CD4-positive, alpha-beta T cell treated with Interferon alpha-2 for 1 hour (primary cell): ENCODE results near the gene ZFAND3.
"Not testable (repeated sequence)": the region's sequence is repeated elsewhere in the genome, so short reads cannot be mapped to it uniquely, and the experiment has no call there.

Experiments
- DNase-seq, 2 donors: peaks; one replicate each; pipeline ENCODE4 v3.0.0-alpha.2; 2020 to 2022

The ZFAND3 gene

GRCh38 chr6:38103921-38104320 is 284.4 kb downstream of the ZFAND3 start:
- no peak for DNase-seq

DNA sequence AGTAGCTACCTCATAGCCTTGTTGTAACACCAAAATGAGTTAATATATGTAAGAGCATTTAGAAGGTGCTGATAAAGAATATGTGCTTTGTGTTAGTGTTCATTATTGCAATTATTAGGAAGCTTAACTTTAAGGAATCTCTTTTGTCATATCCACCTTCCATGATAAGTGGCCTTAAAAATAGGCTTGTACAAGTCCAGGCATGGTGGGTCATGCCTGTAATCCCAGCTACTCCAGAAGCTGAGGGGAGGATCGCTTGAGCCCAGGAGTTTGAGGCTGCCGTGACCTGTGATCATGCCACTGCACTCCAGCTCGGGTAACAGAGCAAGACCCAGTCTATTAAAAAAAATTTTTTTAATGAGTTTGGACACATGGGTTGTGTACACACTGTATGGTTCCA is 285.5 kb downstream of the ZFAND3 start:
- no peak for DNase-seq

GRCh38 chr6:38107073-38107472 is 287.5 kb downstream of the ZFAND3 start:
- no peak for DNase-seq

GRCh38 chr6:38110481-38110971 is 291.0 kb downstream of the ZFAND3 start:
- no peak for DNase-seq

DNA sequence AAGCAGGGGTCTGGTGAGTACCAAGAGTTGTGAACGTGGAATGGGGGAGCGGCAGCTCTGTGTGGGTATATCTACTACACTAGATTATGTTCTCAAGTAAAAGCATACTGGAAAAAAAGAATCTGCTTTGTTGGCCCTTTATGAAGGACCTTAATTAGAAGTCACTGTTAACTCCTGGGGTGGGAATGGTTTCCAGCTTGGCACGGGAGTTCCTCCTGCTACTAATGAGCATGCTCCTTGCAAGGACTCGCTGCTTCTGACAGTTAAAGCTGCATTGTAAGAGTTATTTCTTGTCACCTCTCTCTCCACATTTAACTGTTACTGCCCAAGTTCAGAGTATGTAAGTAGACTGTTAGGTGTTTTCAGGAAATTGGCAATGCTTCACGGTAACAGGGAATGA is 292.7 kb downstream of the ZFAND3 start:
- no peak for DNase-seq

GRCh38 chr6:38113825-38114576 is 294.5 kb downstream of the ZFAND3 start:
- DNase-seq = no peak

DNA sequence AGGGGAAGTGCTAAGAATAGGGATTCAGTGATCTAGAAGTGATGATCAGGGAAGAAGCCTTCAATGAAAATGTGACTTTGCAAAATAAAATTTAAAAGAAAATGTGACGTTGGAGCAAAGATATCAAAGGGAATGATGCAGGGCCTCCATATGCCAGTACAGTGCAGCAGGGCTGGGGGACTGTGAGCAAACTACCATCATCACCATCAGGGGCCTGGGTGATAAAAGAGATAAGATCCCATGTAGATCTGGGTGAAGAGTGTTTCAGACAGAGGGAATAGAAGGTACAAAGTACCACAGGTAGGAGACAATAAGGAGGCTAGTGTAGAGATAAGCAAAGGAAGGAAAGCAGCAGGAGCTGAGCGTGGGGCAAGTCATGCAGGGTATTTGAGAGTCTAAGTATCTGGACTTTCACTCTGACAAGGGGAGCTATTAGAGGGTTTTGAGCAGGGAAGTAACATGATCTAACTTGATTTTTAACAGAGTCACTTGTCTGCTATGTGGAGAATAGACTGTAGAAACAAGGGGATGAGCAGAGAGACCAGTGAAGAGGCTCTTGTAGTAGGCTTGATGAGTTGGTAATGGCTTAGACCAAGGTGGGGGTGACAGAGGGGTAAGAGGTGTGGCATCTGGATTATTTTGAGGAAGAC is 295.6 kb downstream of the ZFAND3 start:
- no peak for DNase-seq

GRCh38 chr6:38115626-38116008 is 296.1 kb downstream of the ZFAND3 start:
- DNase-seq = no peak

DNA sequence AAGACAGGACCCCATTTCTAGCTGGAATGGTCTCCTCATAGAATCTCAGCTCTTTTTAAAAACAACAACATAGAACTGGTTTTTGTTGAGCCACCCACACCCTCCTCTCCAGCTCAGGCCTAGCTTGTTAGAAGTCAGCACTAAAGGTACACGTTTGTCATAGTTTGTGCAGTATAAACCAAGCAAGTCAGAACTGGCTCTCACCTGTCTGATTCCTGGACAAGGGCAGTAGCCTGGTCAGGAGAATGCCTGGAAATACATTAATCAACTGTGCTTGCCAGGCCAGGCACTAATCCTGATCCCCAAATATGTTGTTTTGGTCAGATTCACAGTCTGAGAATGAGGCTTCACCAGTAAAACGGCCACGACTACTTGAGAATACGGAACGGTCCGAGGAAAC is 296.7 kb downstream of the ZFAND3 start:
- no peak for DNase-seq

DNA sequence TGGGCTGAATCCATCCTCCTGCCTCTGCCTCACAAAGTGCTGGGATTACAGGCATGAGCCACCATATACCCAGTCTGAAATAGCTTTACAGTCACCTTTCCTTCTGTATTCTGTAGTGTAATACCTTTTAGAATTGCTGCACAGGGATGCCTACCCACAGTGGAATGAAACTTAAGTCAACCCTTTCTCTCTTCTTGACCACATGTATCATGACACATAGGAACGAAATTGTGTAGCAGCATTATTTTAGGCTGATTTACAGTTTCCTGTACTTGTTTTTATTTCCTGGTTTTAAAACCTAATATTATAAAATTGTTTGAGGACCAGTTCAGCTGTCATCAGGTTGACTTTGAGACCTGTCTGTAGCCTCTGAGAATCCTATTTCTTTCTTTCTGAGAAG is 297.8 kb downstream of the ZFAND3 start:
- DNase-seq = no peak

DNA sequence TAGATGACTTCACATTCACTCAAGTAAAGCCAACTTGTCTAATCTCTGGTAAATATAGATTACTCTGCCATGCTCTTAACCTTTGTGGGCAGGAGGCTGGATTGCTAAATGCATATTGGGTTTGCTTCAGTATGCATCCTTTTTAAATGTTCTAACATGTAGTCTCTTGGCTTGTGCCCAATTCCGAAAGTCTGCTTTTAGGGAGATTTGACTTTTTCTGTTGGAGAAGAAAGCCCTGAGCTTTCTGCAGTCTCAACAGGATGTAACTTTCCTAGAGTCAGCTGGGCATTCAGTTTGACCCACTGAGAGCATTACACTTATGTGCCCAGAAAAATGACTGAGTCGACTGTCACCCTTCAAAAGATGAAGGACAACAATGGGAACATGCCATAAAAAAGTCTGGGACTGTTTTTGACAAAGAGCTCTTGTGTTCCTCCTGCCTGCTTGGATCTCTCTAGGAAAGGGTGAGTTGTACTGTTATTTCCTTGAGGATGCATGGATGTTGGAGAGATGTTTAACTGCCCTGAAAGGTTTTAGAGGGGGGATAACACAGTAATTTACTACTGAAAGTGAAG is 299.4 kb downstream of the ZFAND3 start:
- no peak for DNase-seq

- DNase-seq = no peak
These were observed 300.0 kb downstream of the ZFAND3 start for GRCh38 chr6:38119516-38119915.

DNA sequence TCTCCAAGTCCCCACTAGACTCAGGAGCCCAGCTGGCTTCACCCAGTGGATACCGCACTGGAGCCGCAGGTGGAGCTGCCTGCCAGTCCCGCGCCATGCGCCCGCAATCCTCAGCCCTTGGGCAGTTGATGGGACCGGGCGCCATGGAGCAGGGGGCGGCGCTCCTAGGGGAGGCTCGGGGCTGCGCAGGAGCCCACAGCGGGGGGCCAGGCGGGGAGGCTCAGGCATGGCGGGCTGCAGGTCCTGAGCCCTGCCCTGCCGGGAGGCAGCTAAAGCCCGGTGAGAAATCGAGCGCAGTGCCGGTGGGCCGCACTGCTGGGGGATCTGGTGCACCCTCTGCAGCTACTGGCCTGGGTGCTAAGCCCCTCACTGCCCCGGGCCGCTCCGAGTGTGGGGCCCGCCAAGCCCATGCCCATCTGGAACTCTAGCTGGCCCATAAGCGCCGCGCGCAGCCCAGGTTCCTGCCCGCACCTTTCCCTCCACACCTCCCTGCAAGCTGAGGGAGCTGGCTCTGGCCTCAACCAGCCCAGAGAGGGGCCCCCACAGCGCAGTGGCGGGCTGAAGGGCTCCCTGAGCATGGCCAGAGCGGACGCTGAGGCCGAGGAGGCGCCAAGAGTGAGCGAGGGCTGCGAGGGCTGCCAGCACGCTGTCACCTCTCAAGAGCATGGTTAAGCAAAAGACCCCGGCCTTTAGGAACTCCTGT is 304.8 kb downstream of the ZFAND3 start:
- DNase-seq = not testable (repeated sequence)

DNA sequence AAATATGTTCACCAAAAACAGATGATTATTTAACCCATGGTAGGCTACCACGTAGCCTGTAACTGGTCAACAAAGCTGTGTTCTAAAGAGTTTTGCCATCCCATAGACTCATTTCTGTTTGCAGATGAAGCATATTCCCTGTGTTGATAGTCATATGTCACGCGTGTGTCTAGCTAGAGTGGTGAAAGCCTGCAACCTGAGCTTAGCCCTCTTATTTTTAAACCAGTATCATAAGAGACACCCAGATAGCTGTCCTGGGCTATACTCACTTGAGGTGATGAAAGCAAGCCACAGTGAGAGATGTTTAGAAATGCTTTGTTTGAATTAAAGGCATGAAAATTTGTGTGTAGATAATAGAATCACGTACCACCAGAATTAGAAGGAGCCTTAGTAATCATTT is 307.8 kb downstream of the ZFAND3 start:
- no peak for DNase-seq

DNA sequence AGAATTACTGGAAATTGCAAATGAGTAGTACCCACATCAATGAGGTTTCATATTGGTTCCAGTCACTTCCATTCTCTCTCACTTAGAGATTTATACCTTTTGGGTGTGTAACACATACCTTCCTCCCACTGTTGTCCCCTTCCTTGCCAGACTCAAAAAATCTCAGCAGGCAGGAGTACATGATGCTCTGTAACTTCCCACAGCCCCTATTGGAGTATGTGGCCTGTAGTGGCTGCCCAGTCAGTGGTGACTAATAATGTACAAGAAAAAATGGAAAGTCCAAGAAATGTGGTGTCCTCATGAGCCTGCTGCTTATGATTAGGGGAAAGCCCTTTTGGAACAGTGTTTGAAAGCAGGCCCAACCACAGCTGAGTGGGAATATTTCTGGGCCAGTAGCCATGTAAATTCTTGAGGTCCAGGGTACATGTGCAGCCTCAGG is 312.0 kb downstream of the ZFAND3 start:
- DNase-seq = no peak

GRCh38 chr6:38133932-38134703 is 314.6 kb downstream of the ZFAND3 start:
- DNase-seq = no peak

- DNase-seq = no peak
These were observed 315.2 kb downstream of the ZFAND3 start for GRCh38 chr6:38134704-38135088.

GRCh38 chr6:38136547-38136946 is 317.0 kb downstream of the ZFAND3 start:
- DNase-seq = no peak

- no peak for DNase-seq
These were observed 318.2 kb downstream of the ZFAND3 start for GRCh38 chr6:38137608-38138265.

DNA sequence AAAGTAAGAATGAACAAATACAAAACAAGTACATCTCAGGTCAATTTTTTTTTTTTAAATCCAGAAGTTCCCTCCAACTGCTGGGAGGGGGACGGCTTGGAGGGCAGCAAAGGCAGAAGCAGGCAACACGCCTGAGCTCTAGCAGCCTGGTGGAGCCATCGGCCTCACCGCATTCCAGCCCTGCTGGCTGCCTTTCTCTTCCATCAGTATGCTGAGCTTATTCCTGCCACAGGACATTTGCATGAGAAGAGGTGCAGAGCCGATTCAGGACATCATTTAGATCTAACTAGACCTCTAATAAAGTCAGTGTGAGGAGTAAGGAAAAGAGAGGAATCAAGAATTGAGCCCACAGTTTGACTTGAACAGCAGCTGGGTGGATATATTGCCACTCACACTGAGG is 318.8 kb downstream of the ZFAND3 start:
- no peak for DNase-seq

DNA sequence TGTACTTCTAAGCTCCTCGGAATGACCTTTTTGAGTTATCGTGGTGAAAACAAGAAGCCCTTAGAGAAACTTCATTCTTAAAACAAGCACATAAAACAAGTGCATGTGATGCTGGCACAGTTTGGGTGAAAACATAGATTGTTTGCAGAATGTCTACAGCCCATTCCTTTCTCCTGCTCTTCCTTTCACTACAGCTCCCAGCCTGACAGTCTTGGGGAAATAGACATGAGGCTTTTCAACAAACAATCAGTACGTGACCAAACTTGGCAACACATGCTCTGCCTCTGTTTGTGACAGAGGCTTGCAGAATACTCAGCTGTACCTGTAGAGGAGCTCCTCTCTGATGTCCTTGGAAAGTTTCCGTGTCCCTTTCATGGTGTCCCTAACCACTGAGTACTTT is 321.6 kb downstream of the ZFAND3 start:
- DNase-seq = no peak

DNA sequence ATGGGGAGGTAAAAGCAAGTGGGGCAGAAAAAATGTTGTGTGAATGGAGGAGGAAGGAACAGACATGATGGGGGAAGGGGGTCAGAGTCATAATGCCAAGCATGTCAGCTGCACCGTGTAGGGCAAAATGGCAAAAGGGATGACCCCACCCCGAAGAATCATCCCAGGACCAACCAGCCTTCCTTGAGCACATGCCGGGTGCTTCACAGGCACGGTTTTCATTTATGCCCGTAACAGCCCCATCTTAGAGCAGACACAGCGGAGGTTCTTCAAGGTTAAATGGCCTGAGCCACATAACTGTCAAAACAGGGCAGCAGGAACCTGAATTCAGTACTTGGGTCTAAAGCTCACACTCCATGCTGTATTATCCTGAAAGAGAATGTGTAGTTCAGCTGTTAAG is 322.2 kb downstream of the ZFAND3 start:
- DNase-seq = no peak
